CD4-positive, alpha-beta T cell (primary cell): ENCODE measurements around the gene HLA-DRB1. TPM values are rescaled to one million over a fixed set of nuclear protein-coding genes. Genes with fewer than 3 reads are reported as not detected.

Source experiments
- ATAC-seq: fragments of 200-7000 bp; cut with Tn5 transposase; one replicate; pipeline ENCODE4 v1.10.0; 2022; ENCODE audit warnings: mild to moderate bottlenecking; ENCODE audit not compliant: poor library complexity
- CTCF ChIA-PET: fragments of 350-600 bp; sonication (Branson Sonifier 250); formaldehyde crosslinking; loops from one replicate; lab custom pipeline; 2021; ENCODE audit warnings: antibody characterized with exemption, inconsistent platforms; lab: Charles Lee
- POLR2A ChIA-PET: fragments of 350-600 bp; sonication (Branson Sonifier 250); formaldehyde crosslinking; loops from one replicate; lab custom pipeline; 2021; ENCODE audit warnings: antibody characterized with exemption, inconsistent platforms; lab: Charles Lee
- DNase-seq, 14 experiments: peaks; one replicate each; pipeline ENCODE4 v3.0.0-alpha.2; 2013 to 2020; ENCODE audit warnings: mixed read lengths in 2 of 14
- H3K27ac ChIP-seq, 2 donors: one replicate each; pipeline versions ENCODE4 v1.5.1 to v1.7.0; 2013; ENCODE audit warnings: low read length in 2 of 2, low read depth in 1 of 2, mild to moderate bottlenecking in 1 of 2
- H3K27me3 ChIP-seq, 2 experiments: 1 replicate in 1 of 2; 2 replicates in 1 of 2; pipeline versions ENCODE4 v1.6.1 to v1.7.0; 2013; ENCODE audit warnings: low read length in 2 of 2, control low read depth in 1 of 2, mild to moderate bottlenecking in 1 of 2, moderate library complexity in 1 of 2; ENCODE audit not compliant: insufficient read depth in 2 of 2, control insufficient read depth in 1 of 2
- H3K36me3 ChIP-seq: one replicate; pipeline ENCODE4 v1.6.1; 2013; ENCODE audit warnings: low read length, control low read depth; ENCODE audit not compliant: insufficient read depth
- H3K4me1 ChIP-seq: one replicate; pipeline ENCODE4 v1.6.1; 2013; ENCODE audit warnings: low read length, control low read depth; ENCODE audit not compliant: insufficient read depth
- H3K4me3 ChIP-seq: one replicate; pipeline ENCODE4 v1.5.1; 2013; ENCODE audit warnings: mild to moderate bottlenecking, low read length, moderate library complexity
- H3K9me3 ChIP-seq, 2 experiments: 1 replicate in 1 of 2; 2 replicates in 1 of 2; pipeline versions ENCODE4 v1.6.1 to v1.7.0; 2013; ENCODE audit warnings: low read length in 2 of 2, mild to moderate bottlenecking in 2 of 2, control low read depth in 1 of 2, moderate library complexity in 1 of 2; ENCODE audit not compliant: control insufficient read depth in 1 of 2, insufficient read depth in 1 of 2
- H3K27ac Mint-ChIP-seq: one replicate; pipeline ENCODE4 v1.8.0; 2020; ENCODE audit warnings: mixed read lengths
- H3K27me3 Mint-ChIP-seq: one replicate; pipeline ENCODE4 v1.8.0; 2021; ENCODE audit warnings: mixed read lengths
- H3K36me3 Mint-ChIP-seq: one replicate; pipeline ENCODE4 v1.8.0; 2021; ENCODE audit warnings: low read depth, mixed read lengths
- H3K4me1 Mint-ChIP-seq: one replicate; pipeline ENCODE4 v1.8.0; 2021; ENCODE audit warnings: low read depth, mixed read lengths
- H3K4me3 Mint-ChIP-seq: one replicate; pipeline ENCODE4 v1.8.0; 2020; ENCODE audit warnings: mild to moderate bottlenecking, mixed read lengths
- H3K9me3 Mint-ChIP-seq: one replicate; pipeline ENCODE4 v1.8.0; 2020; ENCODE audit warnings: mixed read lengths
- CTCF ChIP-seq: fragments of 200-600 bp; IDR thresholded peaks from one replicate; pipeline ENCODE4 v1.8.0; 2022; ENCODE audit warnings: antibody characterized with exemption, mild to moderate bottlenecking
- intact Hi-C, 2 experiments: fragments of 100-400 bp; cut with DNase I in 1 of 2; cut with micrococcal nuclease in 1 of 2; formaldehyde crosslinking; loops; one replicate each; pipeline versions ENCODE4 v1.15.1 to v1.9.0; 2023 to 2025; cut with DNase I, micrococcal nuclease
- total RNA-seq, 174 experiments: library from RNA in 2 of 174; stranded (reverse) in 2 of 174; gene quantifications; one replicate each; pipeline ENCODE4 v1.2.3 and lab custom pipeline; 2021 to 2026

The HLA-DRB1 gene
- total RNA-seq, 2 experiments from 2014 or later: 31.3 to 33.6 TPM

- Mint-ChIP-seq H3K4me3 (no peak overlapping the region), H3K27ac (peak overlapping the region; percentile 91), H3K9me3 (no peaks in the 10 kb centered on the region), H3K27me3 (no peaks in the 10 kb centered on the region), H3K4me1 (peaks cover 46% of the 10 kb centered on the region), H3K36me3 (no peaks in the 10 kb centered on the region)
- DNase-seq (no peak), ATAC-seq (no peak)
- Histone ChIP-seq H3K27me3 (no peaks in the 10 kb centered on the region), H3K9me3 (peaks cover 0 to 8% of the 10 kb centered on the region in 2 experiments), H3K36me3 (no peaks in the 10 kb centered on the region), H3K4me3 (no peak overlapping the region), H3K27ac (no peak overlapping the region), H3K4me1 (peaks cover 23% of the 10 kb centered on the region)
- intact Hi-C loops: loop anchor here (5.0 kb wide), 2 partner anchors 204 to 246 kb away; no protein-coding TSS in a partner anchor
- no peak for TF ChIP-seq CTCF
- ChIA-PET CTCF (interaction anchor here (2.2 kb wide), 1 partner anchor 71 kb away, joined by 14 read pairs; no protein-coding TSS in a partner anchor), POLR2A (interaction anchor here (0.8 to 1.0 kb wide), 2 partner anchors 11 to 351 kb away, joined by 3 read pairs; no protein-coding TSS in a partner anchor)
These were observed 31.7 kb upstream of the HLA-DRB1 start for GRCh38 chr6:32621372-32621771.

GRCh38 chr6:32617751-32618150 lies 28.1 kb upstream of the HLA-DRB1 start:
- H3K4me1 Mint-ChIP-seq: peaks cover 18% of the 10 kb centered on the region
- H3K4me3 ChIP-seq: no peak overlapping the region
- no peak overlapping the region for H3K27ac Mint-ChIP-seq
- no peaks in the 10 kb centered on the region for H3K36me3 Mint-ChIP-seq
- no peak for TF ChIP-seq CTCF
- H3K36me3 ChIP-seq: no peaks in the 10 kb centered on the region
- no peak overlapping the region for H3K27ac ChIP-seq
- peaks cover 0 to 8% of the 10 kb centered on the region in 2 experiments for H3K9me3 ChIP-seq
- ChIA-PET POLR2A (no interaction called here), CTCF (no interaction called here)
- peaks cover 11% of the 10 kb centered on the region for H3K4me1 ChIP-seq
- ATAC-seq: no peak
- no peak for DNase-seq
- intact Hi-C loops: no loop called here
- H3K9me3 Mint-ChIP-seq: no peaks in the 10 kb centered on the region
- H3K27me3 Mint-ChIP-seq: no peaks in the 10 kb centered on the region
- H3K4me3 Mint-ChIP-seq: no peak overlapping the region
- no peaks in the 10 kb centered on the region for H3K27me3 ChIP-seq

- DNase-seq: no peak
- Mint-ChIP-seq H3K4me1 (peaks cover 3% of the 10 kb centered on the region), H3K36me3 (no peaks in the 10 kb centered on the region), H3K27ac (no peak overlapping the region), H3K4me3 (no peak overlapping the region), H3K9me3 (no peaks in the 10 kb centered on the region), H3K27me3 (no peaks in the 10 kb centered on the region)
- no peaks in the 10 kb centered on the region for H3K4me1 ChIP-seq
- H3K4me3 ChIP-seq: no peak overlapping the region
- H3K36me3 ChIP-seq: no peaks in the 10 kb centered on the region
- intact Hi-C loops: no loop called here
- H3K27ac ChIP-seq: no peak overlapping the region
- H3K27me3 ChIP-seq: no peaks in the 10 kb centered on the region
- ChIA-PET CTCF (no interaction called here), POLR2A (no interaction called here)
- TF ChIP-seq CTCF: no peak
- peaks cover 0 to 8% of the 10 kb centered on the region in 2 experiments for H3K9me3 ChIP-seq
- ATAC-seq: no peak
These were observed 26.4 kb upstream of the HLA-DRB1 start for GRCh38 chr6:32615885-32616532.
